HL-60 (cell line): ENCODE data around the gene DNAJC22.

Source experiments
- DNase-seq, 2 experiments: peaks; one replicate each; pipeline ENCODE4 v3.0.0-alpha.2; 2010 to 2020; ENCODE audit warnings: low read depth in 1 of 2, low spot score in 1 of 2
- H3K27ac ChIP-seq: fragments of 250-450 bp; sonication (Bioruptor Pico); replicated peaks from 2 replicates; pipeline ENCODE4 v1.5.1; 2020; ENCODE audit warnings: mild to moderate bottlenecking, moderate library complexity
- H3K27me3 ChIP-seq: fragments of 250-450 bp; sonication (Bioruptor Pico); 2 replicates; pipeline ENCODE4 v1.5.1; 2021; ENCODE audit warnings: mild to moderate bottlenecking, moderate library complexity; ENCODE audit not compliant: insufficient read depth, poor library complexity, severe bottlenecking
- H3K4me3 ChIP-seq: replicated peaks from 2 replicates; pipeline ENCODE4 v1.5.1; 2011; ENCODE audit warnings: mild to moderate bottlenecking, control low read depth, low read length; ENCODE audit not compliant: insufficient read depth
- CTCF ChIP-seq: IDR thresholded peaks from one replicate; pipeline ENCODE4 v1.5.1; 2011; ENCODE audit warnings: low read length, control low read depth, inconsistent platforms; ENCODE audit not compliant: insufficient read depth
- GABPA ChIP-seq: IDR thresholded peaks from 2 replicates; pipeline ENCODE4 v1.6.1; 2012; ENCODE audit warnings: low read depth
- POLR2AphosphoS5 ChIP-seq: IDR thresholded peaks from 2 replicates; pipeline ENCODE4 v1.6.1; 2012; ENCODE audit warnings: low read depth
- SPI1 ChIP-seq: IDR thresholded peaks from 2 replicates; pipeline ENCODE4 v1.6.1; 2012; ENCODE audit warnings: low read depth, mild to moderate bottlenecking, borderline replicate concordance
- TF ChIP-seq, protein P1 (sequence below): IDR thresholded peaks from 2 replicates; pipeline ENCODE4 v1.6.1; 2012; ENCODE audit warnings: low read depth; ENCODE audit not compliant: insufficient replicate concordance

The DNAJC22 gene

DNA sequence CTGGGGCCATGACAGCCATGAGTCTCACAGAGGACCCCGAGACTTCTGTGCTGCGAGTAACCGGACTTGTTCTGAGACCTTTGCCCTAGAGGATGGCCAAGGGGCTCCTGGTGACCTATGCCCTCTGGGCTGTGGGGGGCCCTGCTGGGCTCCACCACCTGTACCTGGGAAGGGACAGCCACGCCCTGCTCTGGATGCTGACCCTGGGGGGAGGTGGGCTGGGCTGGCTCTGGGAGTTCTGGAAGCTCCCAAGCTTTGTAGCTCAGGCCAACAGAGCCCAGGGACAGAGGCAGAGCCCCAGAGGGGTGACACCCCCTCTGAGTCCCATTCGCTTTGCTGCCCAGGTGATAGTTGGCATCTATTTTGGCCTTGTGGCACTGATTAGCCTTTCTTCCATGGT lies 2.1 kb downstream of the DNAJC22 start:
- no peak for DNase-seq
- H3K4me3 ChIP-seq, result no peak overlapping the region
- no peak overlapping the region for H3K27ac ChIP-seq
- no peak for TF ChIP-seq CTCF
- TF ChIP-seq SPI1, result no peak
- TF ChIP-seq, protein P1, sequence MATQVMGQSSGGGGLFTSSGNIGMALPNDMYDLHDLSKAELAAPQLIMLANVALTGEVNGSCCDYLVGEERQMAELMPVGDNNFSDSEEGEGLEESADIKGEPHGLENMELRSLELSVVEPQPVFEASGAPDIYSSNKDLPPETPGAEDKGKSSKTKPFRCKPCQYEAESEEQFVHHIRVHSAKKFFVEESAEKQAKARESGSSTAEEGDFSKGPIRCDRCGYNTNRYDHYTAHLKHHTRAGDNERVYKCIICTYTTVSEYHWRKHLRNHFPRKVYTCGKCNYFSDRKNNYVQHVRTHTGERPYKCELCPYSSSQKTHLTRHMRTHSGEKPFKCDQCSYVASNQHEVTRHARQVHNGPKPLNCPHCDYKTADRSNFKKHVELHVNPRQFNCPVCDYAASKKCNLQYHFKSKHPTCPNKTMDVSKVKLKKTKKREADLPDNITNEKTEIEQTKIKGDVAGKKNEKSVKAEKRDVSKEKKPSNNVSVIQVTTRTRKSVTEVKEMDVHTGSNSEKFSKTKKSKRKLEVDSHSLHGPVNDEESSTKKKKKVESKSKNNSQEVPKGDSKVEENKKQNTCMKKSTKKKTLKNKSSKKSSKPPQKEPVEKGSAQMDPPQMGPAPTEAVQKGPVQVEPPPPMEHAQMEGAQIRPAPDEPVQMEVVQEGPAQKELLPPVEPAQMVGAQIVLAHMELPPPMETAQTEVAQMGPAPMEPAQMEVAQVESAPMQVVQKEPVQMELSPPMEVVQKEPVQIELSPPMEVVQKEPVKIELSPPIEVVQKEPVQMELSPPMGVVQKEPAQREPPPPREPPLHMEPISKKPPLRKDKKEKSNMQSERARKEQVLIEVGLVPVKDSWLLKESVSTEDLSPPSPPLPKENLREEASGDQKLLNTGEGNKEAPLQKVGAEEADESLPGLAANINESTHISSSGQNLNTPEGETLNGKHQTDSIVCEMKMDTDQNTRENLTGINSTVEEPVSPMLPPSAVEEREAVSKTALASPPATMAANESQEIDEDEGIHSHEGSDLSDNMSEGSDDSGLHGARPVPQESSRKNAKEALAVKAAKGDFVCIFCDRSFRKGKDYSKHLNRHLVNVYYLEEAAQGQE, result no peak
- TF ChIP-seq GABPA, result no peak
- TF ChIP-seq POLR2AphosphoS5, result no peak
- H3K27me3 ChIP-seq, result peaks cover 46% of the 10 kb centered on the region

DNA sequence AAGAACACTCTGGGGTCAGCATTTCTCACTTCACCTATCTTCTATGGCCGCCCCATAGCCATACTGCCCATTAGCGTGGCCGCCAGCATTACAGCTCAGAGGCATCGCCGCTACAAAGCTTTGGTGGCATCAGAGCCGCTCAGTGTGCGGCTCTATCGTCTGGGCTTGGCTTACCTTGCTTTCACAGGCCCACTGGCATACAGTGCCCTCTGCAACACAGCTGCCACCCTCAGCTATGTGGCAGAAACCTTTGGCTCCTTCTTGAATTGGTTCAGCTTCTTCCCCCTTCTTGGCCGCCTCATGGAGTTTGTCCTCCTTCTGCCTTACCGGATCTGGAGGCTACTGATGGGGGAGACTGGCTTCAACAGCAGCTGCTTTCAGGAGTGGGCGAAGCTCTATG lies 2.6 kb downstream of the DNAJC22 start:
- Histone ChIP-seq H3K4me3 (no peak overlapping the region), H3K27me3 (peaks cover 42% of the 10 kb centered on the region), H3K27ac (no peak overlapping the region)
- DNase-seq, result no peak
- TF ChIP-seq SPI1 (no peak), GABPA (no peak), POLR2AphosphoS5 (no peak), CTCF (no peak)
- TF ChIP-seq, protein P1, result no peak

DNA sequence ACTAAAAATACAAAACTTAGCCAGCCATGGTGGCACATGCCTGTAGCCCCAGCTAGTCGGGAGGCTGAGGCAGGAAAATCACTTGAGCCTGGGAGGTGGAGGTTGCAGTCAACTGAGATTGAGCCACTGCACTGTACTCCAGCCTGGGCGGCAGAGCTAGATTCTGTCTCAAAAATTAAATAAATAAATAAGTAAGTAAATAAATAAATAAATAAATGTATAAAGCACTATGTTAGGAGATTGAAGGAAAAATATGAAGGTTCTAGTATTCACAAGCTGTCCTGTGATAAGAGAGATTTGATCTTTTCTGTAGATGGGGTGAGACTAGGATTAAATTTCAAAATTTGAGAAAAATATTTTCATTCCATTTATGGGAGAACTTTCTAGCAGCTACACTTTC lies 5.7 kb downstream of the DNAJC22 start:
- Histone ChIP-seq H3K27ac (no peak overlapping the region), H3K4me3 (no peak overlapping the region), H3K27me3 (peaks cover 13% of the 10 kb centered on the region)
- no peak for DNase-seq
- TF ChIP-seq CTCF (no peak), SPI1 (no peak), POLR2AphosphoS5 (no peak), GABPA (no peak)
- TF ChIP-seq, protein P1, result no peak
